GM19025 (cell line): ENCODE results near the gene PLEKHB2.
A peak's percentile ranks its signal among the peaks of the same experiment; 100 is the strongest.
"Not testable (repeated sequence)": the region's sequence is repeated elsewhere in the genome, so short reads cannot be mapped to it uniquely, and the experiment has no call there.

Source experiments
- ATAC-seq: cut with Tn5 transposase; IDR thresholded peaks from one replicate; pipeline ENCODE4 v1.9.1; 2021; ENCODE audit warnings: mild to moderate bottlenecking, low read depth, moderate library complexity; ENCODE audit not compliant: unreplicated experiment

The PLEKHB2 gene

GRCh38 chr2:131105156-131105949 is at the start of gene PLEKHB2:
Gene PLEKHB2, plus strand, starts transcription at chr2:131105336. Its CDS starts 15,606 bp downstream, at chr2:131120942.
- peak; percentile 76 for ATAC-seq

GRCh38 chr2:131056204-131056931 is 48.8 kb upstream of the PLEKHB2 start:
- no peak for ATAC-seq

- no peak for ATAC-seq
Measured at GRCh38 chr2:131056932-131057287, 48.2 kb upstream of the PLEKHB2 start.

GRCh38 chr2:131058214-131058843 is 46.8 kb upstream of the PLEKHB2 start:
- no peak for ATAC-seq

- ATAC-seq, result no peak
Measured at GRCh38 chr2:131058920-131059319, 46.2 kb upstream of the PLEKHB2 start.

- no peak for ATAC-seq
Measured at GRCh38 chr2:131063501-131064283, 41.4 kb upstream of the PLEKHB2 start.

GRCh38 chr2:131064589-131065512 is 40.3 kb upstream of the PLEKHB2 start:
- ATAC-seq, result no peak

- ATAC-seq, result no peak
Measured at GRCh38 chr2:131067465-131068125, 37.5 kb upstream of the PLEKHB2 start.

GRCh38 chr2:131068172-131068571 is 37.0 kb upstream of the PLEKHB2 start:
- ATAC-seq, result not testable (repeated sequence)

- ATAC-seq, result not testable (repeated sequence)
Measured at GRCh38 chr2:131075578-131075977, 29.6 kb upstream of the PLEKHB2 start.

- ATAC-seq, result no peak
Measured at GRCh38 chr2:131076707-131077106, 28.4 kb upstream of the PLEKHB2 start.

GRCh38 chr2:131077182-131077846 is 27.8 kb upstream of the PLEKHB2 start:
- ATAC-seq, result no peak

- ATAC-seq, result no peak
Measured at GRCh38 chr2:131077966-131078365, 27.2 kb upstream of the PLEKHB2 start.

GRCh38 chr2:131079931-131080330 is 25.2 kb upstream of the PLEKHB2 start:
- ATAC-seq, result not testable (repeated sequence)

- ATAC-seq, result no peak
Measured at GRCh38 chr2:131081190-131081589, 23.9 kb upstream of the PLEKHB2 start.

GRCh38 chr2:131085646-131086045 is 19.5 kb upstream of the PLEKHB2 start:
- no peak for ATAC-seq

- no peak for ATAC-seq
Measured at GRCh38 chr2:131092458-131093005, 12.6 kb upstream of the PLEKHB2 start.

- ATAC-seq, result peak; percentile 79
Measured at GRCh38 chr2:131093006-131093695, 12.0 kb upstream of the PLEKHB2 start, which contains the start of gene FAM168B. Gene FAM168B, minus strand, starts transcription at chr2:131093460. Its CDS starts 10,814 bp downstream, at chr2:131082646.
